Stimulated activated CD8-positive, alpha-beta memory T cell treated with anti-CD3 and anti-CD28 coated beads, Interleukin-4, amount 100 ng/mL, for 1 hour (primary cell): Measurements from ENCODE around the gene SCMH1.
"Not testable (repeated sequence)": the region's sequence is repeated elsewhere in the genome, so short reads cannot be mapped to it uniquely, and the experiment has no call there.

Experiments
- DNase-seq, 2 donors: peaks; one replicate each; pipeline ENCODE4 v3.0.0-alpha.2; 2020; ENCODE audit warnings: low read depth in 2 of 2, low spot score in 1 of 2

Gene SCMH1

GRCh38 chr1:41215623-41216022, 26.5 kb downstream of the SCMH1 start:
- no peak for DNase-seq

- DNase-seq, result no peak
Observed at GRCh38 chr1:41213341-41213740, 28.8 kb downstream of the SCMH1 start.

- DNase-seq, result not testable (repeated sequence)
Observed at GRCh38 chr1:41211608-41212007, 30.5 kb downstream of the SCMH1 start.

- not testable (repeated sequence) for DNase-seq
Observed at GRCh38 chr1:41207053-41207452, 35.1 kb downstream of the SCMH1 start.

- DNase-seq, result no peak
Observed at GRCh38 chr1:41200728-41201127, 41.4 kb downstream of the SCMH1 start.

- DNase-seq, result no peak
Observed at GRCh38 chr1:41199375-41199774, 42.7 kb downstream of the SCMH1 start.

- DNase-seq, result no peak
Observed at GRCh38 chr1:41192456-41193178, 49.5 kb downstream of the SCMH1 start.

- DNase-seq, result no peak
Observed at GRCh38 chr1:41184446-41184845, 57.7 kb downstream of the SCMH1 start.

GRCh38 chr1:41178230-41178629, 63.9 kb downstream of the SCMH1 start:
- not testable (repeated sequence) for DNase-seq

- DNase-seq, result no peak
Observed at GRCh38 chr1:41175546-41175945, 66.6 kb downstream of the SCMH1 start.

GRCh38 chr1:41174170-41174569, 67.9 kb downstream of the SCMH1 start:
- DNase-seq, result no peak

- no peak for DNase-seq
Observed at GRCh38 chr1:41173651-41174050, 68.5 kb downstream of the SCMH1 start.

GRCh38 chr1:41171266-41171874, 70.7 kb downstream of the SCMH1 start:
- no peak for DNase-seq

- no peak for DNase-seq
Observed at GRCh38 chr1:41169799-41170180, 72.3 kb downstream of the SCMH1 start.

- DNase-seq, result no peak
Observed at GRCh38 chr1:41169066-41169798, 72.9 kb downstream of the SCMH1 start.

- no peak for DNase-seq
Observed at GRCh38 chr1:41167667-41168066, 74.4 kb downstream of the SCMH1 start.

- DNase-seq, result no peak
Observed at GRCh38 chr1:41164727-41165126, 77.4 kb downstream of the SCMH1 start.

- no peak for DNase-seq
Observed at GRCh38 chr1:41162441-41162840, 79.7 kb downstream of the SCMH1 start.

- DNase-seq, result no peak
Observed at GRCh38 chr1:41161846-41162245, 80.3 kb downstream of the SCMH1 start.

GRCh38 chr1:41160498-41161110, 81.5 kb downstream of the SCMH1 start:
- DNase-seq, result no peak

GRCh38 chr1:41158966-41159365, 83.1 kb downstream of the SCMH1 start:
- DNase-seq, result no peak
